ENCODE measurements around the gene CBLC.

Gene CBLC

GRCh38 chr19:44777715-44778347, at the start of gene CBLC:
Gene CBLC (plus strand): TSS chr19:44777890. CDS start chr19:44777932, 42 bp downstream.
- WGBS (ENCODE audit: insufficient coverage, insufficient read length), result no CpG with 5 or more reads among the region's 47 CpGs
- H3K36me3 ChIP-seq (ENCODE audit: control insufficient read depth, insufficient read depth, low read length), result peaks cover 4% of the 10 kb centered on the region; the same call in 1 of the 2 replicates
- H3K9me3 ChIP-seq (ENCODE audit: control insufficient read depth, insufficient read depth, low read length), result no peaks in the 10 kb centered on the region
- no peaks in the 10 kb centered on the region for H3K27me3 ChIP-seq (ENCODE audit: control insufficient read depth, insufficient read depth, low read length)
- peak within 1 kb of the TSS; percentile 39; the same call in 1 of the 2 replicates for H3K4me3 ChIP-seq (ENCODE audit: low read length)
- DNase-seq (ENCODE audit: low read depth, low spot score), result no peak
- peaks cover 3% of the 10 kb centered on the region; the same call in 1 of the 2 replicates for H3K4me1 ChIP-seq (ENCODE audit: control insufficient read depth, insufficient read depth, low read length)
- no peak within 1 kb of the TSS for H3K27ac ChIP-seq (ENCODE audit: low read length)

- no peaks in the 10 kb centered on the region for H3K9me3 ChIP-seq (ENCODE audit: control insufficient read depth, insufficient read depth, low read length)
- no CpG with 5 or more reads among the region's 6 CpGs for WGBS (ENCODE audit: insufficient coverage, insufficient read length)
- H3K4me3 ChIP-seq (ENCODE audit: low read length), result no peak overlapping the region
- DNase-seq (ENCODE audit: low read depth, low spot score), result no peak
- no peak overlapping the region for H3K27ac ChIP-seq (ENCODE audit: low read length)
- H3K4me1 ChIP-seq (ENCODE audit: control insufficient read depth, insufficient read depth, low read length), result no peaks in the 10 kb centered on the region; the same call in 1 of the 2 replicates
- no peaks in the 10 kb centered on the region for H3K36me3 ChIP-seq (ENCODE audit: control insufficient read depth, insufficient read depth, low read length)
- H3K27me3 ChIP-seq (ENCODE audit: control insufficient read depth, insufficient read depth, low read length), result no peaks in the 10 kb centered on the region
Measured at GRCh38 chr19:44728178-44728577, 49.5 kb upstream of the CBLC start.

DNA sequence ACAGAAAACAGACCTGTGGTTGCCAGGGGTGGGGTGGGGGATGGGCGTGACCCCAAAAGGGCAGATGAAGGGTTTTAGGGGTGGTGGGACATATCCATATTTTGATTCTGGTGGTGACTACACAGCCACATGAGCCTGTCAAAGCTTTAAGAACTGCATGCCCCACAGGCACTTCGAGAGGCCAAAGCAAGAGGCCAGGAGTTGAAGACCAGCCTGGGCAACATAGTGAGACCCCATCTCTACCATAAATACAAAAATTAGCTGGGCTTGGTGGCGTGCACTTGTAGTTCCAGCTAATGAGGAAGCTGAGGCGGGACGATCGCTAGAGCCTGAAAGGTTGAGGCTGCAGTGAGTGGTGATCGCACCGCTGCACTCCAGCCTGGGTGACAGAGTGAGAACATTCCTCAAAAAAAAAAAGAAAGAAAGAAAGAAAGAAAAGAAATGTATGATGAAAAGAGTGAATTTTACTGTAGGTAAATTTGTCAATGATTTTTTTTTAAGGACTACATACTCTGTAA, 48.1 kb upstream of the CBLC start:
- Histone ChIP-seq H3K9me3 (ENCODE audit: control insufficient read depth, insufficient read depth, low read length) (no peaks in the 10 kb centered on the region), H3K36me3 (ENCODE audit: control insufficient read depth, insufficient read depth, low read length) (no peaks in the 10 kb centered on the region), H3K4me3 (ENCODE audit: low read length) (no peak overlapping the region), H3K4me1 (ENCODE audit: control insufficient read depth, insufficient read depth, low read length) (no peaks in the 10 kb centered on the region; the same call in 1 of the 2 replicates), H3K27ac (ENCODE audit: low read length) (no peak overlapping the region), H3K27me3 (ENCODE audit: control insufficient read depth, insufficient read depth, low read length) (no peaks in the 10 kb centered on the region)
- no CpG with 5 or more reads among the region's 8 CpGs for WGBS (ENCODE audit: insufficient coverage, insufficient read length)
- DNase-seq (ENCODE audit: low read depth, low spot score), result no peak

GRCh38 chr19:44731081-44731480, 46.6 kb upstream of the CBLC start:
- H3K4me1 ChIP-seq (ENCODE audit: control insufficient read depth, insufficient read depth, low read length), result no peaks in the 10 kb centered on the region; the same call in none of the 2 replicates
- H3K27ac ChIP-seq (ENCODE audit: low read length), result no peak overlapping the region
- H3K36me3 ChIP-seq (ENCODE audit: control insufficient read depth, insufficient read depth, low read length), result no peaks in the 10 kb centered on the region
- no peak overlapping the region for H3K4me3 ChIP-seq (ENCODE audit: low read length)
- H3K27me3 ChIP-seq (ENCODE audit: control insufficient read depth, insufficient read depth, low read length), result no peaks in the 10 kb centered on the region
- H3K9me3 ChIP-seq (ENCODE audit: control insufficient read depth, insufficient read depth, low read length), result no peaks in the 10 kb centered on the region
- no CpG with 5 or more reads among the region's 5 CpGs for WGBS (ENCODE audit: insufficient coverage, insufficient read length)
- DNase-seq (ENCODE audit: low read depth, low spot score), result no peak

- Histone ChIP-seq H3K9me3 (ENCODE audit: control insufficient read depth, insufficient read depth, low read length) (no peaks in the 10 kb centered on the region), H3K27me3 (ENCODE audit: control insufficient read depth, insufficient read depth, low read length) (no peaks in the 10 kb centered on the region), H3K36me3 (ENCODE audit: control insufficient read depth, insufficient read depth, low read length) (no peaks in the 10 kb centered on the region), H3K4me3 (ENCODE audit: low read length) (no peak overlapping the region), H3K4me1 (ENCODE audit: control insufficient read depth, insufficient read depth, low read length) (no peaks in the 10 kb centered on the region; the same call in none of the 2 replicates), H3K27ac (ENCODE audit: low read length) (no peak overlapping the region)
- WGBS (ENCODE audit: insufficient coverage, insufficient read length), result no CpG with 5 or more reads among the region's 5 CpGs
- DNase-seq (ENCODE audit: low read depth, low spot score), result no peak
Measured at GRCh38 chr19:44731622-44732021, 46.1 kb upstream of the CBLC start.

- H3K36me3 ChIP-seq (ENCODE audit: control insufficient read depth, insufficient read depth, low read length), result no peaks in the 10 kb centered on the region
- H3K4me1 ChIP-seq (ENCODE audit: control insufficient read depth, insufficient read depth, low read length), result no peaks in the 10 kb centered on the region; the same call in none of the 2 replicates
- H3K27me3 ChIP-seq (ENCODE audit: control insufficient read depth, insufficient read depth, low read length), result no peaks in the 10 kb centered on the region
- DNase-seq (ENCODE audit: low read depth, low spot score), result no peak
- 100% methylated on average over 2 of the region's 11 CpGs for WGBS (ENCODE audit: insufficient coverage, insufficient read length)
- H3K9me3 ChIP-seq (ENCODE audit: control insufficient read depth, insufficient read depth, low read length), result no peaks in the 10 kb centered on the region
- no peak overlapping the region for H3K4me3 ChIP-seq (ENCODE audit: low read length)
- no peak overlapping the region for H3K27ac ChIP-seq (ENCODE audit: low read length)
Measured at GRCh38 chr19:44732235-44733014, 45.3 kb upstream of the CBLC start.

DNA sequence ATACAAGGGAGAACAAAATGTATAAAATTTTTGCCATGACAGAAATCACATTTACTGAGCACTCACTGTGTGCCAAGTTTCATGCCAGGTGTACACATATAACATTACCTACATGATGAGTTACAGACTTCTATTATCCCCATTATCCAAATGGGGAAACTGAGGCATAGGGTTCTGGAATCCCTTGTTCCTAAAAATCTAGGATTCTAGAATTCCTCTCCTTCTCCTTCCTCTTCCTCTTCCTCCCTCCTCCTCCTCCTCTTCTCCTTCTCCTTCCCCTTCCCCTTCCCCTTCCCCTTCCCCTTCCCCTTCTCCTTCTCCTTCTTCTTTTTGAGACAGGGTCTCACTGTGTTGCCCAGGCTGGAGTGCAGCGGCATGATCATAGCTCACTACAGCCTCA, 43.3 kb upstream of the CBLC start:
- no peak overlapping the region for H3K4me3 ChIP-seq (ENCODE audit: low read length)
- no peaks in the 10 kb centered on the region for H3K9me3 ChIP-seq (ENCODE audit: control insufficient read depth, insufficient read depth, low read length)
- no peaks in the 10 kb centered on the region for H3K36me3 ChIP-seq (ENCODE audit: control insufficient read depth, insufficient read depth, low read length)
- H3K27ac ChIP-seq (ENCODE audit: low read length), result no peak overlapping the region
- H3K27me3 ChIP-seq (ENCODE audit: control insufficient read depth, insufficient read depth, low read length), result no peaks in the 10 kb centered on the region
- WGBS (ENCODE audit: insufficient coverage, insufficient read length), result no CpG with 5 or more reads among the region's 1 CpG
- DNase-seq (ENCODE audit: low read depth, low spot score), result no peak
- no peaks in the 10 kb centered on the region; the same call in none of the 2 replicates for H3K4me1 ChIP-seq (ENCODE audit: control insufficient read depth, insufficient read depth, low read length)

DNA sequence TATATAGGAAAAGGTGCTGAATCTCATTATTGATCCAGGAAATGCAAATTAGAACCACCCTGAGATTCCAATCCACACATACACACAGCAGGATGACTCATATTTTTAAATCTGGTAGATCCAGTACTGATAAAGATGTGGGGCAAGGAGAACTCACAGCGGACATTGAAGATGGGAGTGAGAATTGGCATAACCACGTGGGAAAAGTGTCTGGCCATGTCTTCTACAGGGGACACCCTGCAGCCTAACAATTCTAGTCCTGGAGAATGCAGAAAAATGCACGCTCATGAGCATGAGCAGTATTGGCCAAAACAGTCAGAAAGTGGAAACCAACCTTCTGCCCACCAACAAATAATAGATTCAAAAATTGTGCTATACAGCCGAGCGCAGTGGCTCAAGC, 42.7 kb upstream of the CBLC start:
- H3K9me3 ChIP-seq (ENCODE audit: control insufficient read depth, insufficient read depth, low read length), result no peaks in the 10 kb centered on the region
- WGBS (ENCODE audit: insufficient coverage, insufficient read length), result no CpG with 5 or more reads among the region's 5 CpGs
- H3K36me3 ChIP-seq (ENCODE audit: control insufficient read depth, insufficient read depth, low read length), result no peaks in the 10 kb centered on the region
- no peaks in the 10 kb centered on the region; the same call in none of the 2 replicates for H3K4me1 ChIP-seq (ENCODE audit: control insufficient read depth, insufficient read depth, low read length)
- no peak overlapping the region for H3K27ac ChIP-seq (ENCODE audit: low read length)
- H3K27me3 ChIP-seq (ENCODE audit: control insufficient read depth, insufficient read depth, low read length), result no peaks in the 10 kb centered on the region
- no peak overlapping the region for H3K4me3 ChIP-seq (ENCODE audit: low read length)
- no peak for DNase-seq (ENCODE audit: low read depth, low spot score)

DNA sequence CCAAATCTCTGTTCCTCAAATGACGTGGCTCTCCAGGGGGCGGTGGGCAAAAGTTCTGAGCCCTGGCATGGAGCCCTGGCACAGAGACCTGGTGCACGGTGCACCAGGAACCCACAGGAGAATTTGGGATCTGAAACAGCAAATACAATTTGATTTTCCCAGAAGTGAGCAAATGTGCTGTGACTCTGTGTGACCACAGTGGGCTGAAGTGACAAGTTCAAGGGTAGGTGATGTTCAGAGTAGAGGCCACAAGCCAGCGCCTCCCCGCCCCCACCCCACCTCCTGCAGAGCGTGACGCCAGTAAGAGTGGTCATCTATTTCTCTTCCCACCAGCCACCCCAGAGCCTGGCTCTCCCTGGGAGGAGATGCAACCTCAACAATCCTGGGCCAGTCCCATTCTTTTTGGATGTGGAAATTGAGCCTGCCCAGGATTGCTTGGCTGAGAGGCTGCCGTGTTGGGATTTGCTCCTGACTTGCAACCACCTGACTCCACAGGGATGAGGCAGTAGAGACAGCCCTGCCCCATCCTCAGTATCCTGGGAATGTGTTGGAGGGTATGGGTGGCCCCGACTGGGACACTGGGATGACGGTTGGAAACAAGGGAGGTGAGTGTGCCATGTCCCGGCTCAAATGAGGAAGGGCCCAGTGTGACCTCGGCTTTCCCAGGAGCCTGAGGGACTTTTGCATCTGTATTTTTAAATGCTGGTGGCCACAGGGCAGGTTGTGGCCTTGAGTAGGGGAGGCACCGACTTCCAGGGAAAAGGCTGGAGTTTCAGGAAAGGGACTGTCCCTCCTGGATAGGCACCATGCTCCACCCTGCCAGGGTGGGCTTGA, 40.2 kb upstream of the CBLC start:
- Histone ChIP-seq H3K27me3 (ENCODE audit: control insufficient read depth, insufficient read depth, low read length) (no peaks in the 10 kb centered on the region), H3K9me3 (ENCODE audit: control insufficient read depth, insufficient read depth, low read length) (no peaks in the 10 kb centered on the region), H3K4me1 (ENCODE audit: control insufficient read depth, insufficient read depth, low read length) (peaks cover 3% of the 10 kb centered on the region), H3K4me3 (ENCODE audit: low read length) (no peak overlapping the region), H3K36me3 (ENCODE audit: control insufficient read depth, insufficient read depth, low read length) (no peaks in the 10 kb centered on the region), H3K27ac (ENCODE audit: low read length) (no peak overlapping the region)
- DNase-seq (ENCODE audit: low read depth, low spot score), result no peak
- no CpG with 5 or more reads among the region's 13 CpGs for WGBS (ENCODE audit: insufficient coverage, insufficient read length)

- peaks cover 3% of the 10 kb centered on the region for H3K4me1 ChIP-seq (ENCODE audit: control insufficient read depth, insufficient read depth, low read length)
Measured at GRCh38 chr19:44738136-44738535, 39.6 kb upstream of the CBLC start.

More at GRCh38 chr19:44738136-44738535, 39.6 kb upstream of the CBLC start:
- DNase-seq (ENCODE audit: low read depth, low spot score), result no peak
- H3K36me3 ChIP-seq (ENCODE audit: control insufficient read depth, insufficient read depth, low read length), result no peaks in the 10 kb centered on the region
- H3K4me3 ChIP-seq (ENCODE audit: low read length), result no peak overlapping the region
- no peak overlapping the region for H3K27ac ChIP-seq (ENCODE audit: low read length)
- no peaks in the 10 kb centered on the region for H3K9me3 ChIP-seq (ENCODE audit: control insufficient read depth, insufficient read depth, low read length)
- no peaks in the 10 kb centered on the region for H3K27me3 ChIP-seq (ENCODE audit: control insufficient read depth, insufficient read depth, low read length)
- no CpG with 5 or more reads among the region's 2 CpGs for WGBS (ENCODE audit: insufficient coverage, insufficient read length)

Data from iPS DF 6.9 (cell line).